Neural cell (in vitro differentiated cells): ENCODE measurements around the gene TUBB.
"Not testable (repeated sequence)": the region's sequence is repeated elsewhere in the genome, so short reads cannot be mapped to it uniquely, and the experiment has no call there.

ENCODE experiments used
- EP300 ChIP-seq: fragments of 450-650 bp; conservative IDR thresholded peaks from 2 replicates; pipeline ENCODE4 v1.6.1; 2014; ENCODE audit warnings: antibody characterized with exemption, mild to moderate bottlenecking, moderate library complexity; ENCODE audit not compliant: poor library complexity, severe bottlenecking
- EZH2 ChIP-seq: fragments of 200-600, 300-800 bp; shearing (Covaris generic), sonication (generic); IDR thresholded peaks from 2 replicates; pipeline ENCODE4 v1.6.1; 2014; ENCODE audit warnings: antibody characterized with exemption, low read length, borderline replicate concordance, mild to moderate bottlenecking; ENCODE audit not compliant: insufficient read depth, poor library complexity, severe bottlenecking
- POLR2AphosphoS5 ChIP-seq: IDR thresholded peaks from 2 replicates; pipeline ENCODE4 v1.6.1; 2012
- RAD21 ChIP-seq: fragments of 450-650 bp; conservative IDR thresholded peaks from 2 replicates; pipeline ENCODE4 v1.6.1; 2014; ENCODE audit warnings: antibody characterized with exemption, mild to moderate bottlenecking, moderate library complexity
- SMC3 ChIP-seq: fragments of 450-650 bp; conservative IDR thresholded peaks from 2 replicates; pipeline ENCODE4 v1.6.1; 2014; ENCODE audit warnings: antibody characterized with exemption, mild to moderate bottlenecking, moderate library complexity; ENCODE audit not compliant: poor library complexity
- TAF1 ChIP-seq: IDR thresholded peaks from 2 replicates; pipeline ENCODE4 v1.6.1; 2012; ENCODE audit warnings: low read depth
- TF ChIP-seq, protein P1 (sequence below): fragments of 450-650 bp; IDR thresholded peaks from 2 replicates; pipeline ENCODE4 v1.5.1; 2014; ENCODE audit warnings: antibody characterized with exemption, mild to moderate bottlenecking, moderate library complexity; ENCODE audit not compliant: poor library complexity, severe bottlenecking
- TF ChIP-seq, protein P2 (sequence below): IDR thresholded peaks from 2 replicates; pipeline ENCODE4 v1.6.1; 2012; ENCODE audit warnings: borderline replicate concordance

DNA sequence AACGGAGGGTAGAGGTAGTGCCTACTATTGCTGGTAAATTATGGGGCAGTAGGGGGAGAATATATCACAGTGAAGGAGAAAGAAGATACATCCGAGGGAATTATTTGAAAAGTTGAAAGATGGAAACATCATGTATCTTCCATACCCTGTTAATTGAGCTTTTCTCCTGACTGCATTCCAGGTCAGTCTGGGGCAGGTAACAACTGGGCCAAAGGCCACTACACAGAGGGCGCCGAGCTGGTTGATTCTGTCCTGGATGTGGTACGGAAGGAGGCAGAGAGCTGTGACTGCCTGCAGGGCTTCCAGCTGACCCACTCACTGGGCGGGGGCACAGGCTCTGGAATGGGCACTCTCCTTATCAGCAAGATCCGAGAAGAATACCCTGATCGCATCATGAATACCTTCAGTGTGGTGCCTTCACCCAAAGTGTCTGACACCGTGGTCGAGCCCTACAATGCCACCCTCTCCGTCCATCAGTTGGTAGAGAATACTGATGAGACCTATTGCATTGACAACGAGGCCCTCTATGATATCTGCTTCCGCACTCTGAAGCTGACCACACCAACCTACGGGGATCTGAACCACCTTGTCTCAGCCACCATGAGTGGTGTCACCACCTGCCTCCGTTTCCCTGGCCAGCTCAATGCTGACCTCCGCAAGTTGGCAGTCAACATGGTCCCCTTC lies 3.1 kb downstream of the TUBB start:
- TF ChIP-seq, protein P1, sequence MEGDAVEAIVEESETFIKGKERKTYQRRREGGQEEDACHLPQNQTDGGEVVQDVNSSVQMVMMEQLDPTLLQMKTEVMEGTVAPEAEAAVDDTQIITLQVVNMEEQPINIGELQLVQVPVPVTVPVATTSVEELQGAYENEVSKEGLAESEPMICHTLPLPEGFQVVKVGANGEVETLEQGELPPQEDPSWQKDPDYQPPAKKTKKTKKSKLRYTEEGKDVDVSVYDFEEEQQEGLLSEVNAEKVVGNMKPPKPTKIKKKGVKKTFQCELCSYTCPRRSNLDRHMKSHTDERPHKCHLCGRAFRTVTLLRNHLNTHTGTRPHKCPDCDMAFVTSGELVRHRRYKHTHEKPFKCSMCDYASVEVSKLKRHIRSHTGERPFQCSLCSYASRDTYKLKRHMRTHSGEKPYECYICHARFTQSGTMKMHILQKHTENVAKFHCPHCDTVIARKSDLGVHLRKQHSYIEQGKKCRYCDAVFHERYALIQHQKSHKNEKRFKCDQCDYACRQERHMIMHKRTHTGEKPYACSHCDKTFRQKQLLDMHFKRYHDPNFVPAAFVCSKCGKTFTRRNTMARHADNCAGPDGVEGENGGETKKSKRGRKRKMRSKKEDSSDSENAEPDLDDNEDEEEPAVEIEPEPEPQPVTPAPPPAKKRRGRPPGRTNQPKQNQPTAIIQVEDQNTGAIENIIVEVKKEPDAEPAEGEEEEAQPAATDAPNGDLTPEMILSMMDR: not testable (repeated sequence)
- TF ChIP-seq, protein P2, sequence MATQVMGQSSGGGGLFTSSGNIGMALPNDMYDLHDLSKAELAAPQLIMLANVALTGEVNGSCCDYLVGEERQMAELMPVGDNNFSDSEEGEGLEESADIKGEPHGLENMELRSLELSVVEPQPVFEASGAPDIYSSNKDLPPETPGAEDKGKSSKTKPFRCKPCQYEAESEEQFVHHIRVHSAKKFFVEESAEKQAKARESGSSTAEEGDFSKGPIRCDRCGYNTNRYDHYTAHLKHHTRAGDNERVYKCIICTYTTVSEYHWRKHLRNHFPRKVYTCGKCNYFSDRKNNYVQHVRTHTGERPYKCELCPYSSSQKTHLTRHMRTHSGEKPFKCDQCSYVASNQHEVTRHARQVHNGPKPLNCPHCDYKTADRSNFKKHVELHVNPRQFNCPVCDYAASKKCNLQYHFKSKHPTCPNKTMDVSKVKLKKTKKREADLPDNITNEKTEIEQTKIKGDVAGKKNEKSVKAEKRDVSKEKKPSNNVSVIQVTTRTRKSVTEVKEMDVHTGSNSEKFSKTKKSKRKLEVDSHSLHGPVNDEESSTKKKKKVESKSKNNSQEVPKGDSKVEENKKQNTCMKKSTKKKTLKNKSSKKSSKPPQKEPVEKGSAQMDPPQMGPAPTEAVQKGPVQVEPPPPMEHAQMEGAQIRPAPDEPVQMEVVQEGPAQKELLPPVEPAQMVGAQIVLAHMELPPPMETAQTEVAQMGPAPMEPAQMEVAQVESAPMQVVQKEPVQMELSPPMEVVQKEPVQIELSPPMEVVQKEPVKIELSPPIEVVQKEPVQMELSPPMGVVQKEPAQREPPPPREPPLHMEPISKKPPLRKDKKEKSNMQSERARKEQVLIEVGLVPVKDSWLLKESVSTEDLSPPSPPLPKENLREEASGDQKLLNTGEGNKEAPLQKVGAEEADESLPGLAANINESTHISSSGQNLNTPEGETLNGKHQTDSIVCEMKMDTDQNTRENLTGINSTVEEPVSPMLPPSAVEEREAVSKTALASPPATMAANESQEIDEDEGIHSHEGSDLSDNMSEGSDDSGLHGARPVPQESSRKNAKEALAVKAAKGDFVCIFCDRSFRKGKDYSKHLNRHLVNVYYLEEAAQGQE: not testable (repeated sequence)
- TF ChIP-seq SMC3, RAD21, EZH2, EP300, POLR2AphosphoS5, TAF1: not testable (repeated sequence)
